Measurements from ENCODE around the gene STX17. TPM values are rescaled to one million over a fixed set of nuclear protein-coding genes. Genes with fewer than 3 reads are reported as not detected.
A peak's percentile ranks its signal among the peaks of the same experiment; 100 is the strongest.

The STX17 gene
- total and polyA plus RNA-seq, 10 of the 15 experiments (the other 5 are each of a cell fraction or from before 2014, with no cell fraction given): 11.5 to 29.3 (median 20.0) TPM

DNA sequence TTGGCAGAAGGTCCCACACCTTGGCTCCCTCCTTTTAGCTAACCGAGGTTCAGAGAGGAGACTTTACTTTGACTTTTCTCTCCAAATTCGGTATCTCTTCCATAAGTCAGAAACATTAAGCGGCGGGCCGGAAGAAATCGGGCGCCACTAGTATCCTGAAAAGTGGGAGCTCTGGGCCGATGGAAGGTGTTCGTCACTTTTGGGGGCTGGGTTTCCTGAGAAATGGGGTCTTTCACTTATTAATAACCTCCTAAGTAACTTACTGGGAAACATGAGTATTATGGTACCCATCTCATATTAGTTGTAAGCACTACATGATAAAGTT is 716 bp downstream of the STX17 start:
- Histone ChIP-seq H2AFZ (ENCODE audit: control insufficient read depth, low read depth, low read length) (peak overlapping the region; percentile 90), H3K9ac (ENCODE audit: control insufficient read depth, insufficient read depth, low read length) (peak overlapping the region; percentile 91), H3K36me3 (ENCODE audit: control insufficient read depth in 2 of 2, insufficient read depth in 2 of 2, low read length in 1 of 2) (no peaks in the 10 kb centered on the region), H4K20me1 (ENCODE audit: control insufficient read depth, insufficient read depth) (no peaks in the 10 kb centered on the region), H3K79me2 (ENCODE audit: control insufficient read depth, insufficient read depth, low read length) (peaks cover 17% of the 10 kb centered on the region), H3K4me3 (peak overlapping the region; percentile 91), H3K27me3 (replicated peaks in 1 of 2; ENCODE audit: control insufficient read depth in 2 of 2, insufficient read depth in 2 of 2, low read length in 1 of 2) (no peaks in the 10 kb centered on the region), H3K4me2 (ENCODE audit: control insufficient read depth, insufficient read depth) (peak overlapping the region; percentile 56), H3K27ac (ENCODE audit: control insufficient read depth, insufficient read depth) (peak overlapping the region; percentile 92), H3K9me3 (replicated peaks; ENCODE audit: control insufficient read depth, insufficient read depth, low read length) (no peaks in the 10 kb centered on the region; the same call in 2 of the 3 replicates), H3K4me1 (ENCODE audit: control insufficient read depth, insufficient read depth, low read length) (peaks cover 5% of the 10 kb centered on the region; the same call in 1 of the 2 replicates)
- ChIA-PET RAD21 (ENCODE audit: unreplicated experiment) (interaction anchor here (0.7 to 2.4 kb wide), 4 partner anchors 45 to 88 kb away, joined by 3 to 8 read pairs (median 3); no protein-coding TSS in a partner anchor), POLR2A (no interaction called here), CTCF (interaction anchor here (0.6 to 3.8 kb wide), 5 partner anchors 11 to 374 kb away, joined by 3 to 14 read pairs (median 3); no protein-coding TSS in a partner anchor), SMC1A (ENCODE audit: uncharacterized antibody, unreplicated experiment) (interaction anchor here (0.6 to 2.9 kb wide), 4 partner anchors 11 to 82 kb away, joined by 3 to 9 read pairs (median 3); no protein-coding TSS in a partner anchor)
- FAIRE-seq: no peak
- ATAC-seq: no peak
- intact Hi-C loops (cut with micrococcal nuclease; ENCODE audit: unreplicated experiment) (loop anchor here (2.0 kb wide), 2 partner anchors 38 to 82 kb away; no protein-coding TSS in a partner anchor), in situ Hi-C loops (cut with MboI) (no loop called here)
- no peak for TF ChIP-seq BHLHE40 (IDR thresholded peaks at IDR 0.05; ENCODE audit: borderline replicate concordance in 1 of 2, low read depth in 2 of 2, low read length in 1 of 2)
- TF ChIP-seq, protein P1, sequence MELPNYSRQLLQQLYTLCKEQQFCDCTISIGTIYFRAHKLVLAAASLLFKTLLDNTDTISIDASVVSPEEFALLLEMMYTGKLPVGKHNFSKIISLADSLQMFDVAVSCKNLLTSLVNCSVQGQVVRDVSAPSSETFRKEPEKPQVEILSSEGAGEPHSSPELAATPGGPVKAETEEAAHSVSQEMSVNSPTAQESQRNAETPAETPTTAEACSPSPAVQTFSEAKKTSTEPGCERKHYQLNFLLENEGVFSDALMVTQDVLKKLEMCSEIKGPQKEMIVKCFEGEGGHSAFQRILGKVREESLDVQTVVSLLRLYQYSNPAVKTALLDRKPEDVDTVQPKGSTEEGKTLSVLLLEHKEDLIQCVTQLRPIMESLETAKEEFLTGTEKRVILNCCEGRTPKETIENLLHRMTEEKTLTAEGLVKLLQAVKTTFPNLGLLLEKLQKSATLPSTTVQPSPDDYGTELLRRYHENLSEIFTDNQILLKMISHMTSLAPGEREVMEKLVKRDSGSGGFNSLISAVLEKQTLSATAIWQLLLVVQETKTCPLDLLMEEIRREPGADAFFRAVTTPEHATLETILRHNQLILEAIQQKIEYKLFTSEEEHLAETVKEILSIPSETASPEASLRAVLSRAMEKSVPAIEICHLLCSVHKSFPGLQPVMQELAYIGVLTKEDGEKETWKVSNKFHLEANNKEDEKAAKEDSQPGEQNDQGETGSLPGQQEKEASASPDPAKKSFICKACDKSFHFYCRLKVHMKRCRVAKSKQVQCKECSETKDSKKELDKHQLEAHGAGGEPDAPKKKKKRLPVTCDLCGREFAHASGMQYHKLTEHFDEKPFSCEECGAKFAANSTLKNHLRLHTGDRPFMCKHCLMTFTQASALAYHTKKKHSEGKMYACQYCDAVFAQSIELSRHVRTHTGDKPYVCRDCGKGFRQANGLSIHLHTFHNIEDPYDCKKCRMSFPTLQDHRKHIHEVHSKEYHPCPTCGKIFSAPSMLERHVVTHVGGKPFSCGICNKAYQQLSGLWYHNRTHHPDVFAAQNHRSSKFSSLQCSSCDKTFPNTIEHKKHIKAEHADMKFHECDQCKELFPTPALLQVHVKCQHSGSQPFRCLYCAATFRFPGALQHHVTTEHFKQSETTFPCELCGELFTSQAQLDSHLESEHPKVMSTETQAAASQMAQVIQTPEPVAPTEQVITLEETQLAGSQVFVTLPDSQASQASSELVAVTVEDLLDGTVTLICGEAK (IDR thresholded peaks at IDR 0.05; ENCODE audit: borderline replicate concordance): 0 out of 2 replicates have a peak, but pooled peaks have one; percentile 42
- no peak for TF ChIP-seq ZSCAN29 (IDR thresholded peaks at IDR 0.05)
- TF ChIP-seq, protein P2, sequence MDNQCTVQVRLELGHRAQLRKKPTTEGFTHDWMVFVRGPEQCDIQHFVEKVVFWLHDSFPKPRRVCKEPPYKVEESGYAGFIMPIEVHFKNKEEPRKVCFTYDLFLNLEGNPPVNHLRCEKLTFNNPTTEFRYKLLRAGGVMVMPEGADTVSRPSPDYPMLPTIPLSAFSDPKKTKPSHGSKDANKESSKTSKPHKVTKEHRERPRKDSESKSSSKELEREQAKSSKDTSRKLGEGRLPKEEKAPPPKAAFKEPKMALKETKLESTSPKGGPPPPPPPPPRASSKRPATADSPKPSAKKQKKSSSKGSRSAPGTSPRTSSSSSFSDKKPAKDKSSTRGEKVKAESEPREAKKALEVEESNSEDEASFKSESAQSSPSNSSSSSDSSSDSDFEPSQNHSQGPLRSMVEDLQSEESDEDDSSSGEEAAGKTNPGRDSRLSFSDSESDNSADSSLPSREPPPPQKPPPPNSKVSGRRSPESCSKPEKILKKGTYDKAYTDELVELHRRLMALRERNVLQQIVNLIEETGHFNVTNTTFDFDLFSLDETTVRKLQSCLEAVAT (IDR thresholded peaks at IDR 0.05): peak; percentile 76
- TF ChIP-seq, protein P3, sequence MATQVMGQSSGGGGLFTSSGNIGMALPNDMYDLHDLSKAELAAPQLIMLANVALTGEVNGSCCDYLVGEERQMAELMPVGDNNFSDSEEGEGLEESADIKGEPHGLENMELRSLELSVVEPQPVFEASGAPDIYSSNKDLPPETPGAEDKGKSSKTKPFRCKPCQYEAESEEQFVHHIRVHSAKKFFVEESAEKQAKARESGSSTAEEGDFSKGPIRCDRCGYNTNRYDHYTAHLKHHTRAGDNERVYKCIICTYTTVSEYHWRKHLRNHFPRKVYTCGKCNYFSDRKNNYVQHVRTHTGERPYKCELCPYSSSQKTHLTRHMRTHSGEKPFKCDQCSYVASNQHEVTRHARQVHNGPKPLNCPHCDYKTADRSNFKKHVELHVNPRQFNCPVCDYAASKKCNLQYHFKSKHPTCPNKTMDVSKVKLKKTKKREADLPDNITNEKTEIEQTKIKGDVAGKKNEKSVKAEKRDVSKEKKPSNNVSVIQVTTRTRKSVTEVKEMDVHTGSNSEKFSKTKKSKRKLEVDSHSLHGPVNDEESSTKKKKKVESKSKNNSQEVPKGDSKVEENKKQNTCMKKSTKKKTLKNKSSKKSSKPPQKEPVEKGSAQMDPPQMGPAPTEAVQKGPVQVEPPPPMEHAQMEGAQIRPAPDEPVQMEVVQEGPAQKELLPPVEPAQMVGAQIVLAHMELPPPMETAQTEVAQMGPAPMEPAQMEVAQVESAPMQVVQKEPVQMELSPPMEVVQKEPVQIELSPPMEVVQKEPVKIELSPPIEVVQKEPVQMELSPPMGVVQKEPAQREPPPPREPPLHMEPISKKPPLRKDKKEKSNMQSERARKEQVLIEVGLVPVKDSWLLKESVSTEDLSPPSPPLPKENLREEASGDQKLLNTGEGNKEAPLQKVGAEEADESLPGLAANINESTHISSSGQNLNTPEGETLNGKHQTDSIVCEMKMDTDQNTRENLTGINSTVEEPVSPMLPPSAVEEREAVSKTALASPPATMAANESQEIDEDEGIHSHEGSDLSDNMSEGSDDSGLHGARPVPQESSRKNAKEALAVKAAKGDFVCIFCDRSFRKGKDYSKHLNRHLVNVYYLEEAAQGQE (IDR thresholded peaks at IDR 0.05; ENCODE audit: low read depth, low read length): no peak
- TF ChIP-seq ZNF217 (IDR thresholded peaks at IDR 0.05): no peak
- no peak for TF ChIP-seq SIN3A (IDR thresholded peaks at IDR 0.05; ENCODE audit: low read depth, low read length)
- BruUV-seq (replicated peaks): no TSS peak
- DNase-seq (ENCODE audit: low read depth, low spot score): no peak
- WGBS (ENCODE audit: insufficient coverage, insufficient replicate concordance, low lambda C conversion rate, missing lambda C conversion rate): 0% methylated on average over 9 of the region's 9 CpGs
